ENCODE data around the gene RAG2.

RAG2 gene

GRCh38 chr11:36600180-36600579 is 2.1 kb upstream of the RAG2 start:
- Histone ChIP-seq H4K20me1 (ENCODE audit: insufficient read depth) (no peaks in the 10 kb centered on the region), H3K36me3 (ENCODE audit: insufficient read depth) (no peaks in the 10 kb centered on the region), H3K9ac (no peak overlapping the region), H3K79me2 (ENCODE audit: insufficient read depth, low read depth) (no peaks in the 10 kb centered on the region), H3K4me2 (no peak overlapping the region), H3K27me3 (ENCODE audit: insufficient read depth, low read depth) (no peaks in the 10 kb centered on the region), H3K4me3 (IDR thresholded peaks at IDR 0.05; ENCODE audit: insufficient read depth, low read depth, low read length) (no peak overlapping the region), H3K27ac (no peak overlapping the region), H2AFZ (ENCODE audit: low read depth) (no peak overlapping the region), H3K4me1 (ENCODE audit: low read depth, poor library complexity, severe bottlenecking) (peaks cover 41% of the 10 kb centered on the region)
- TF ChIP-seq CTCF (conservative IDR thresholded peaks at IDR 0.05; ENCODE audit: low read depth, low read length), result no peak

- H3K9ac ChIP-seq, result no peak overlapping the region
- no peak overlapping the region for H3K4me3 ChIP-seq (IDR thresholded peaks at IDR 0.05; ENCODE audit: insufficient read depth, low read depth, low read length)
- H3K27ac ChIP-seq, result no peak overlapping the region
Observed at GRCh38 chr11:36596880-36597279, 1.2 kb downstream of the RAG2 start.

GRCh38 chr11:36594316-36594989 is 3.6 kb downstream of the RAG2 start, which contains the start of gene IFTAP:
IFTAP (plus strand) TSS chr11:36594502; CDS start chr11:36610104, 15,602 bp downstream.
- Histone ChIP-seq H3K79me2 (ENCODE audit: insufficient read depth, low read depth) (no peaks in the 10 kb centered on the region), H3K9ac (no peak within 1 kb of the TSS), H2AFZ (ENCODE audit: low read depth) (no peak within 1 kb of the TSS), H3K4me1 (ENCODE audit: low read depth, poor library complexity, severe bottlenecking) (no peaks in the 10 kb centered on the region), H3K36me3 (ENCODE audit: insufficient read depth) (no peaks in the 10 kb centered on the region), H4K20me1 (ENCODE audit: insufficient read depth) (no peaks in the 10 kb centered on the region), H3K27me3 (ENCODE audit: insufficient read depth, low read depth) (no peaks in the 10 kb centered on the region), H3K4me3 (IDR thresholded peaks at IDR 0.05; ENCODE audit: insufficient read depth, low read depth, low read length) (no peak within 1 kb of the TSS), H3K27ac (no peak within 1 kb of the TSS), H3K4me2 (no peak within 1 kb of the TSS)
- no peak for TF ChIP-seq CTCF (conservative IDR thresholded peaks at IDR 0.05; ENCODE audit: low read depth, low read length)

More at GRCh38 chr11:36596880-36597279, 1.2 kb downstream of the RAG2 start:
- Histone ChIP-seq H2AFZ (ENCODE audit: low read depth) (no peak overlapping the region), H3K79me2 (ENCODE audit: insufficient read depth, low read depth) (no peaks in the 10 kb centered on the region), H3K36me3 (ENCODE audit: insufficient read depth) (no peaks in the 10 kb centered on the region), H3K27me3 (ENCODE audit: insufficient read depth, low read depth) (no peaks in the 10 kb centered on the region), H3K4me2 (no peak overlapping the region), H3K4me1 (ENCODE audit: low read depth, poor library complexity, severe bottlenecking) (peaks cover 8% of the 10 kb centered on the region), H4K20me1 (ENCODE audit: insufficient read depth) (no peaks in the 10 kb centered on the region)
- TF ChIP-seq CTCF (conservative IDR thresholded peaks at IDR 0.05; ENCODE audit: low read depth, low read length), result no peak

GRCh38 chr11:36591433-36591832 is 6.6 kb downstream of the RAG2 start:
- no peak overlapping the region for H3K27ac ChIP-seq
- no peaks in the 10 kb centered on the region for H3K4me1 ChIP-seq (ENCODE audit: low read depth, poor library complexity, severe bottlenecking)

More at GRCh38 chr11:36591433-36591832, 6.6 kb downstream of the RAG2 start:
- Histone ChIP-seq H3K36me3 (ENCODE audit: insufficient read depth) (no peaks in the 10 kb centered on the region), H2AFZ (ENCODE audit: low read depth) (no peak overlapping the region), H3K9ac (no peak overlapping the region), H3K27me3 (ENCODE audit: insufficient read depth, low read depth) (no peaks in the 10 kb centered on the region), H3K79me2 (ENCODE audit: insufficient read depth, low read depth) (no peaks in the 10 kb centered on the region), H3K4me2 (no peak overlapping the region), H3K4me3 (IDR thresholded peaks at IDR 0.05; ENCODE audit: insufficient read depth, low read depth, low read length) (no peak overlapping the region), H4K20me1 (ENCODE audit: insufficient read depth) (no peaks in the 10 kb centered on the region)
- no peak for TF ChIP-seq CTCF (conservative IDR thresholded peaks at IDR 0.05; ENCODE audit: low read depth, low read length)
